ENCODE measurements around the gene GRIA1. TPM values are rescaled to one million over a fixed set of nuclear protein-coding genes. Genes with fewer than 3 reads are reported as not detected.
A peak's percentile ranks its signal among the peaks of the same experiment; 100 is the strongest.

The GRIA1 gene
- total RNA-seq, 4 donors from 2014 or later, result 0.63 to 1.2 (median 0.93) TPM

DNA sequence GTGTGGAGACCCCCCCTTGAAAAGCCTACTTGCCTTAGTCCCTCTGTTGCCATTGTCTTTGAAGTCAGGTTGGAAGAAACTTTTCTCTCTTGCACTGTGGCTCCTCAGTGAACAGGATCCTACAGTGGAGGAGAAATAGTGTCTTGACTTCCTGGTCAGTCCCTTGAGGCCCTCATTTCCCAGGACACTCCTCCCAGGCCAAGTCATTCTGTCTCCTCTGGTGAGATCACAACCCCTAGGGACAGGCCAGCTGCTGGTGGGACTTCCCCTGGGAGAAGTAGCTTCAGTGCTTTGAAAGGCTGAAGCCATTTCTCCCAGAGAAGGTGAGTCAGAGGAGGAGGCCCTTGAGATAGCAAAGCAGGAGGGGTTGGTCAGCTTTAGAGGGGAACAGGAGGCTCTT is 10.1 kb upstream of the GRIA1 start:
- H3K4me1 ChIP-seq, result no peaks in the 10 kb centered on the region
- no peaks in the 10 kb centered on the region for H3K27me3 ChIP-seq
- no peaks in the 10 kb centered on the region for H3K36me3 ChIP-seq
- H3K9me3 ChIP-seq, result no peaks in the 10 kb centered on the region
- H3K27ac ChIP-seq (replicated peaks in 1 of 4), result no peak overlapping the region
- peak; percentile 62 for DNase-seq (ENCODE audit: extremely low spot score)
- no peak overlapping the region for H3K4me3 ChIP-seq
- intact Hi-C loops (cut with DNase I), result no loop called here
- TF ChIP-seq POLR2A (IDR thresholded peaks at IDR 0.05; ENCODE audit: low read depth) (no peak), EP300 (IDR thresholded peaks at IDR 0.05) (no peak), POLR2AphosphoS5 (IDR thresholded peaks at IDR 0.05) (no peak)
- TF ChIP-seq, protein P1, sequence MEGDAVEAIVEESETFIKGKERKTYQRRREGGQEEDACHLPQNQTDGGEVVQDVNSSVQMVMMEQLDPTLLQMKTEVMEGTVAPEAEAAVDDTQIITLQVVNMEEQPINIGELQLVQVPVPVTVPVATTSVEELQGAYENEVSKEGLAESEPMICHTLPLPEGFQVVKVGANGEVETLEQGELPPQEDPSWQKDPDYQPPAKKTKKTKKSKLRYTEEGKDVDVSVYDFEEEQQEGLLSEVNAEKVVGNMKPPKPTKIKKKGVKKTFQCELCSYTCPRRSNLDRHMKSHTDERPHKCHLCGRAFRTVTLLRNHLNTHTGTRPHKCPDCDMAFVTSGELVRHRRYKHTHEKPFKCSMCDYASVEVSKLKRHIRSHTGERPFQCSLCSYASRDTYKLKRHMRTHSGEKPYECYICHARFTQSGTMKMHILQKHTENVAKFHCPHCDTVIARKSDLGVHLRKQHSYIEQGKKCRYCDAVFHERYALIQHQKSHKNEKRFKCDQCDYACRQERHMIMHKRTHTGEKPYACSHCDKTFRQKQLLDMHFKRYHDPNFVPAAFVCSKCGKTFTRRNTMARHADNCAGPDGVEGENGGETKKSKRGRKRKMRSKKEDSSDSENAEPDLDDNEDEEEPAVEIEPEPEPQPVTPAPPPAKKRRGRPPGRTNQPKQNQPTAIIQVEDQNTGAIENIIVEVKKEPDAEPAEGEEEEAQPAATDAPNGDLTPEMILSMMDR (IDR thresholded peaks at IDR 0.05), result no peak

DNA sequence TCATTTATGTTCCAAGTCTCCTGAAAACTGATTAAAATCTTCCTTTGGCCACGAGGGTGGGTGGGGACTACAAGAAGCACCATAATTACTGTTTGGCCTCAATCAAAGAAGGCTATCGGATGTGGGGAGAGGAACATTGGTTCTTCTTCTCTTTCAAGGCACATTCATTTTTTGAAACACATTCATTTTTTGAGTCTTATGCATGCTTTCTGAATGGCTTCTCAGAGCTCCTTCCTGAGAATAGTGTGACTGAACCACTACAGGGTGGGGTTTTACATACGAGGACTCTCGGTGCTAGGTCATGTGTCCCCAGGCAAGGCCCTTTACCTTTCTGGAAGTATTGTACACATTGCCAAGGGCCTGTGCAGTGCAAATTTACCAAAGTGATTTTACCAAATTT is 7.0 kb upstream of the GRIA1 start:
- Histone ChIP-seq H3K27ac (replicated peaks in 1 of 4) (no peak overlapping the region), H3K4me3 (no peak overlapping the region), H3K9me3 (no peaks in the 10 kb centered on the region), H3K4me1 (no peaks in the 10 kb centered on the region), H3K27me3 (no peaks in the 10 kb centered on the region), H3K36me3 (no peaks in the 10 kb centered on the region)
- no peak for TF ChIP-seq POLR2AphosphoS5 (IDR thresholded peaks at IDR 0.05)
- WGBS, result 90% methylated on average over 4 of the region's 4 CpGs
- intact Hi-C loops (cut with DNase I), result no loop called here
- no peak for DNase-seq (ENCODE audit: extremely low spot score)

- Histone ChIP-seq H3K4me1 (peaks cover 0 to 5% (median 3%) of the 10 kb centered on the region in 4 donors), H3K36me3 (no peaks in the 10 kb centered on the region), H3K9me3 (no peaks in the 10 kb centered on the region), H3K27me3 (peaks cover 0 to 13% (median 8%) of the 10 kb centered on the region in 4 donors), H3K27ac (replicated peaks in 1 of 4) (no peak overlapping the region), H3K4me3 (no peak overlapping the region)
- TF ChIP-seq EP300 (IDR thresholded peaks at IDR 0.05) (no peak), POLR2A (IDR thresholded peaks at IDR 0.05; ENCODE audit: low read depth) (no peak), POLR2AphosphoS5 (IDR thresholded peaks at IDR 0.05) (no peak)
- TF ChIP-seq, protein P1 (IDR thresholded peaks at IDR 0.05), result no peak
- DNase-seq (ENCODE audit: extremely low spot score), result no peak
- intact Hi-C loops (cut with DNase I), result no loop called here
- WGBS, result 94% methylated on average over 2 of the region's 2 CpGs
These were observed 4.8 kb upstream of the GRIA1 start for GRCh38 chr5:153485641-153486040.

DNA sequence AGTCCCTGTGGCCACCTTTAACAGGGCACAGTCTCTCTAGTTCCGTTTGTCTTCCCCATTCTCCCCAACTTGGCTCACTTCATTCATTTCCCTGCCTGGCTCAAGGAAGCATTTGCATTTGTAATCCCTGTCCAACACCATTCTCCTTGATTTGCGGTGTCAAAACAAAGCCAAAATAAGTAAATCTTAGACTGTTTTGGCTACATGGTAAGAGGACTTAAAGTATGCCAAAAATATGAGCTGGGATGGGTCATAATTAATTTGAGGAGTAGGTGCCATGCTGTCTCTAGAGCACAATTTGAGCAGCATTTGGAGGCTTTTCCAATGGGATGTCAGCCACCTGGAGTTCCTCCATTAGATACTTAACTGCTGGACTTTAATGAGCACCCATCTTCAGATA is 3.7 kb upstream of the GRIA1 start:
- Histone ChIP-seq H3K27ac (replicated peaks in 1 of 4) (no peak overlapping the region), H3K27me3 (peaks cover 0 to 24% (median 15%) of the 10 kb centered on the region in 4 donors), H3K9me3 (no peaks in the 10 kb centered on the region), H3K36me3 (no peaks in the 10 kb centered on the region), H3K4me3 (no peak overlapping the region), H3K4me1 (peaks cover 0 to 11% (median 7%) of the 10 kb centered on the region in 4 donors)
- DNase-seq (ENCODE audit: extremely low spot score), result peak; percentile 24
- TF ChIP-seq, protein P1 (IDR thresholded peaks at IDR 0.05), result no peak
- TF ChIP-seq POLR2A (IDR thresholded peaks at IDR 0.05; ENCODE audit: low read depth) (no peak), POLR2AphosphoS5 (IDR thresholded peaks at IDR 0.05) (no peak), EP300 (IDR thresholded peaks at IDR 0.05) (no peak)
- 79% methylated on average over 2 of the region's 2 CpGs for WGBS
- intact Hi-C loops (cut with DNase I), result no loop called here

- H3K4me3 ChIP-seq, result no peak overlapping the region
- H3K27ac ChIP-seq (replicated peaks in 1 of 4), result no peak overlapping the region
- peaks cover 0 to 30% (median 15%) of the 10 kb centered on the region in 4 donors for H3K27me3 ChIP-seq
- intact Hi-C loops (cut with DNase I), result loop anchor here (10.0 kb wide), 1 partner anchor 955 kb away; no protein-coding TSS in a partner anchor
- TF ChIP-seq POLR2A (IDR thresholded peaks at IDR 0.05; ENCODE audit: low read depth) (no peak), POLR2AphosphoS5 (IDR thresholded peaks at IDR 0.05) (no peak), EP300 (IDR thresholded peaks at IDR 0.05) (no peak)
- TF ChIP-seq, protein P1 (IDR thresholded peaks at IDR 0.05), result no peak
- DNase-seq (ENCODE audit: extremely low spot score), result peak; percentile 74
- H3K9me3 ChIP-seq, result no peaks in the 10 kb centered on the region
- peaks cover 0 to 11% (median 7%) of the 10 kb centered on the region in 4 donors for H3K4me1 ChIP-seq
- no peaks in the 10 kb centered on the region for H3K36me3 ChIP-seq
- 90% methylated on average over 3 of the region's 3 CpGs for WGBS
These were observed 859 bp upstream of the GRIA1 start for GRCh38 chr5:153489611-153490010.
